Fibroblast of skin of right quadriceps (primary cell): ENCODE data around the gene JAZF1.
"Not testable (repeated sequence)": the region's sequence is repeated elsewhere in the genome, so short reads cannot be mapped to it uniquely, and the experiment has no call there.

Experiments used
- DNase-seq: peaks from one replicate; pipeline ENCODE4 v3.0.0-alpha.2; 2013

Gene JAZF1

DNA sequence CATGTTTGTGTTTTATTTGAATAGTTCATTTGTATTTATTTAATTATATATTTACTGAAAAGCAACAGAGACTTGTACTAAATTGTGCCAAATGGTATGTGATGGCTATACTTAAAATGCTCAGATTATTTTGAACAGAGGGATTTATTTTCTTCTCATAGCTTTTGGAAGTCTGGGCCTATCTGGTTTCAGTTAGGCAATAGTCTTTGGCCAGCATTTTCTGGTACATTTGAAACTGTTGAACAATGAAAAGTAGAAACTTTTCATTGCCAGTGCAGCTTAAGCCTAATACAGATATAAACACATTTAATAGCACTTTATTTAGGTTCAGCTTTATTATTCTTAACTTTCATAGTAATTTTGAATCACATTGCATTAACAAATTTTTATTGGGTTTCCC lies 252.6 kb downstream of the JAZF1 start:
- no peak for DNase-seq

DNA sequence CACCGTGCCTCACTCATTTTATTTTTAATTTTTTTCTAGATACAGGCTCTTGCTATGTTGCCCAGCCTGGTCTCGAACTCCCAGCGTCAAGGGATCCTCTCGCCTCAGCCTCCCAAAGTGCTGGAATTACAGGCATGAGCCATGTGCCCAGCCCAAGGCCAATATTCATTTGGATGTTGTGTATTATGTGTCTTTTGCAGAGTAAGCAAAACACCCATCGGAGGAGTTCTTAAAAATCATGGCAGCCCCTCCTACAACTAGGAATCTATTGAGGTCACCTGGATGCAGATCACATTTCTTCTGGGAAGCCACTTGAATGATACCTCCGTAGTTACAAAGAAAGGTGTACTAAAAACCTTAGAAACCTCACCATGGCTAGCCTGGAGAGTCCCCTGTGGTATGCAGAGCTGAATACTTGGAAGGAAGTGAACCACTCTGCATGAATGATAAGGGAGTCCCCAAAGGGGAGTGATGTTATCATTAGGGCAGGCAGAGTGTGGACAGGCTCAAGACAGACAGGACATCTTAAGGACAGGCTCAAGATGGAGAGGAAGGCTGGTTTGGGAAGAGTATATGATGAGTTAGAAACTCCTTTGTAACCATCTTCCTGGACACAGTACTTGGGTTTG lies 254.9 kb downstream of the JAZF1 start:
- DNase-seq, result no peak

- no peak for DNase-seq
Measured at GRCh38 chr7:27923642-27923980, 257.0 kb downstream of the JAZF1 start.

DNA sequence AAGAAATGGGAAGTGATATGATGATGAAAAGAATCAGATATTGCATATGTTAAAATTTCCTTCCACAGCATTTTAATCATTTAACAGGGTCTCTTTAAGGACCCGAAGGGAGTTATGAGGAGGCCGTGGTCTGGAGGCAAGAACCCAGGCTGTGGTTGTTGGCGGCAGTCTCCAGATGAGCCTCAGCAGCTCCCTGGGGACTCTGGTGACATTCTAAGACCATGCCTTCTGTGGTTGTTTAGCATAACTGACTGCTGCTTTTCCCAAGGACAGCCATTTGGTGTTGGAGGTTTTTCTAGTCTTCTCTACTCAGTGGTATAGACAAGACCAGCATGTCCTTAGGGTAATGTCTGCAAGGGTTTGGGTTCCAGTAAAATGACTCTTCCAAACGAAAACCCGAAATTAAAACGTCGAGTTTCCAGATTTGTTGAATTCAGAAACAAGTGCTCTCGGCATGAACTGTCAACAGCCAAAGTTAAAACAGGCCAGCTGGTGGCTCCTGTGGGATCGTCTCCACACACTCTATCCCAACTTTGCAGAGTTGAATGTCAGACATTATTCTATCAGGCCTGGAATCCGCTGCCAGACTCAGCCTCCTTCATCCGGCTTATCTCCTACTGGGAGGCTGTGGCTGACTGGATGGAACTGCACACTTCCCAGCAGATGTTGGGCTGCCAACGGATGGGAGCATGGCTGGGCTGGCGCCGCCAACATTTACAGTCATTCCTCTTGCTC lies 257.5 kb downstream of the JAZF1 start:
- DNase-seq, result peak; percentile 44

DNA sequence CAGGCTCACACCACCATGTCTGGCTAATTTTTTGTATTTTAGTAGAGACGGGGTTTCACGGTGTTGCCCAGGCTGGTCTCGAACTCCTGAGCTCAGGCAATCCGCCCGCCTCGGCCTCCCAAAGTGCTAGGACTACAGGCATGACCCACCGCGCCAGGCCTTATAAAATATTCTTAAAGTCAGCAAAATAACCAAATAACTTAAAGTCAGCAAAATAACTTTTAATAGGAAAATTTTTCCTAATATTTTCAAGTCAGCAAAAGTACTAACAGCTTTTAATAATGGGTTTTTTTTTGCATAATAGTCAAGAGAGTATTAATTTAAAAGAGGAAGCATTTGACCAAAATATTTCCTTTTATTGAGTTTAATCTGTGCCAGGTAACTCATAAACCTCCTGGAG lies 258.2 kb downstream of the JAZF1 start:
- DNase-seq, result not testable (repeated sequence)

DNA sequence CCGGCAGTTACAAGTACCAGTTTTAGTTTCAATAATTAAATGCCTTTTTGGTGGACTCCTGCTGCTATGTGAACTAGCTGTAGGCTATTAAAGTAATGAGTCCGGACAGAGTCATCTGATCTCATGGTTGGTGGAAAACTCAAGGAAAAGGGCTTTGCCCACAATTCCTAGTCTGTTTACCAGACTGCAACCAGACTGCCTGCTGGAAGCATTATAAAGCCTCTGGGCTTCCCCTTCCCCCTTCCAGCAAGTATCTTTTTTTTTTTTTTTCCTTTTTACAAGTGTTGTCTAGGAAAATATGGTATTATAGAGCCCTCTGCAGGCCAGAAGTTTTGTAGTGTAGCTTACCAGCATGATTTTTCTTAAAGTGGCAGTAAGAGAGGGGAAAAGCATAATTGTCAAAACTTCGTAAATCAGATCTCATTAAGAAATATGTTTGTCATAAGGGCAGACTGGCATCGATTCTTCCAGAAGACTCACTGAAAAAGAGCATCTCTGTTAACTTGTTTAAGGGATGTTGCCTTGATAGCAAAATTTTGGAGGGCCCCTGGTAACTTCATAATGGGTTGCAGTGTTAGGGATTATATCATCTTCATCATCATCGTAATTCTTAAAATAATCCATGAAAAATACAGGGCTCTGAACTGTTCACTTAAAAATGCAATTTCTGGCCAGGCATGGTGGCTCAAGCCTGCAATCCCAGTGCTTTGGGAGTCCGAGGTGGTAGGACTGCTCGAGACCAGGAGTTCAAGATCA lies 259.3 kb downstream of the JAZF1 start:
- peak; percentile 88 for DNase-seq

GRCh38 chr7:27920281-27920946 lies 260.2 kb downstream of the JAZF1 start:
- DNase-seq, result no peak

DNA sequence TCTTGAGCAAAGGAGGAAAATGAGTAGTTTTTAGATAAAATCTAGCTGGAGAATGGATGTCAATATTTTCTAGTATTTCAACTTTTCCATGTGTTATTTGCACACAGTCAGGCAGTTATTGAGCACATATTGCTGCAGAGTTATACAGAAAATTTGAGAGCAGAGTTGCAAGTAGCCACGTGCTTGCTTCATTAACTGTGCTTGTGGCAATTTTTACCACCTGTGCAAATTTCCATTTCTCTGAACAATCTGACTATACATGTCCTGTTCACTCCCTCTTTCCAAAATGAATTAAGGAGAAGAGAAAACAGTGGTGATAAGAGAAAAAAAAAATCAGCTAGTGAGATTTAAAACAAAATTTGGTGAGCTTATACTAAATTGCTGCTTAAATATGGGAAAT lies 262.1 kb downstream of the JAZF1 start:
- DNase-seq, result no peak

DNA sequence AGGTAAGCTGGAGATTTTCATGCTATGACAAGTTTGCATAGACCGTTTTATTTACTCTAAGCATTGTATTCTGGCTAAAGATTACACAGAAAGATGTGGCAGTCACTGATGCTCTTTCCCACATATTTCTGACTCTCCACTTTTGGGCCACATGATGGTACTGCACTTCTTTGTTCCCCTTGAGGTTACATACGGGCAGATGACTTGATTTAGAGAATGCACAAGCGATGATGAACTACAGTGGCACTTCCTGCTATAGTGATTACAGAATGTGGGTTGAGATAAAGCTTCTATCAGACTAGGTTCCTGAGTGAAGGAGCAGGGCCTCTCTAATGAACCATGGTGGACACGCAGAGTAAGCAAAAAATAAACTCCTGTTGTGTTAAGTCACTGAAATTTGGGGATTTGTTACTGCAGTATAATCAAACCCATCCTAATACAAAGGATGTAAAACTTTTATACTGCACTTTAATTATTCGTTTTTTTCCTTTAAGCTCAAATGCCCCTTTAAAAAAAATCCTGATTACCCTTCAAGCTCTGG lies 262.8 kb downstream of the JAZF1 start:
- DNase-seq, result peak; percentile 73

DNA sequence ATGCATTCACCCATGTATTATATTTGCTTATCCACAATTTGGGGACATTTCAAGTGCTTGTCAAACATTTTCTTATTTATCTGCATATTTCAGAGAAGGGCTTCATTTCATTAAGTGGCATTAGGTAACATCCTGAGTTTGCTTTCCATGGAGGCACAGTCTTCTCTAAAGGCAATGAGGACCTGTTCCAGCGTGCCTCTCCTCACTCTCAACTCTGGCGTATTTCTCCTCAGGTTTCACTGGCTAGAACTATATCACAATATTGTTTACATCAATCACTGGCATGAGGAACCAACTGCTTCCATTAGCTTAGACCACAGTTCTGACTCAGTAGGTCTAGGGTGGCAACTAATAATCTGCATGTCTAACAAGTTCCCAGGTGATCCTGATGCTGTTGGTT lies 263.5 kb downstream of the JAZF1 start:
- no peak for DNase-seq

- DNase-seq, result no peak
Measured at GRCh38 chr7:27916372-27916771, 264.2 kb downstream of the JAZF1 start.

DNA sequence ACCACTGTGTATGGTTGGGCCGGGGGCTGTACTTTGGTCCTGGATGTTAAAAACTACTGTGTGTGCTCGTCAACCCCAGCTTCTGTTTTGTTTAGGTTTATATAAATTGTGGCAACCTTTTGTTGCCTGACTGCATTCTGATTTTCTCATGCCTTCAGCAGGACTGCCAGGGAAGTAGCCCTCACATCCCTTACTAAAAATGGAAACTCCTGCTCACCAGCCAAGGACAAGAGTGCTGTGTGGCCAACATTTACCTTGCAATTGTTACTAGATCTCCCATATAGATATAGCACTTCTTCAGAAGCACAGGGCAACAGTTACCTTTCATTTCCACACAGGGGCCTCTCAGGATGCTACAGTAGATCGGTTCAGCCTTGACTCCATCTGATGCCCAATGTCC lies 266.2 kb downstream of the JAZF1 start:
- no peak for DNase-seq

DNA sequence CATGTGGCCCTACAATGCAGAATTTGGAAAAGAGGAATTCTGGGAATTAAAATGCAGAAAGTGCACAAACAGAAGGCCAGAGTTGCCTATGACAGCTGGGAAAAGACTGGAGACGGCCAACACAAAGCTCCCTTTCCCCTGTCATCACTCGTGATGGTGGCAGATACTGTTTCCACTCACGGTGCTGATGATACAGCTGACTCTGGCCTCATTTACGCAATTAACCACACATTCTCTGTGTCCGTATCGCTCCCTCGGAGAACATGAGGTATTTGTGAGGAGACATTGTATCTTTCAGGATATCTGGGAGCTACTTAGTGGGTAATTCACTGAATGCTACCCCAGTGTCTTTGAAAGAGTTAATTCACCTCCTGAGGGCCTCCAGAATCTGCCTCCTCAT lies 267.8 kb downstream of the JAZF1 start:
- no peak for DNase-seq

- no peak for DNase-seq
Measured at GRCh38 chr7:27911920-27912319, 268.7 kb downstream of the JAZF1 start.

GRCh38 chr7:27910326-27910725 lies 270.3 kb downstream of the JAZF1 start:
- peak; percentile 66 for DNase-seq

GRCh38 chr7:27908534-27909165 lies 271.9 kb downstream of the JAZF1 start:
- DNase-seq, result no peak

DNA sequence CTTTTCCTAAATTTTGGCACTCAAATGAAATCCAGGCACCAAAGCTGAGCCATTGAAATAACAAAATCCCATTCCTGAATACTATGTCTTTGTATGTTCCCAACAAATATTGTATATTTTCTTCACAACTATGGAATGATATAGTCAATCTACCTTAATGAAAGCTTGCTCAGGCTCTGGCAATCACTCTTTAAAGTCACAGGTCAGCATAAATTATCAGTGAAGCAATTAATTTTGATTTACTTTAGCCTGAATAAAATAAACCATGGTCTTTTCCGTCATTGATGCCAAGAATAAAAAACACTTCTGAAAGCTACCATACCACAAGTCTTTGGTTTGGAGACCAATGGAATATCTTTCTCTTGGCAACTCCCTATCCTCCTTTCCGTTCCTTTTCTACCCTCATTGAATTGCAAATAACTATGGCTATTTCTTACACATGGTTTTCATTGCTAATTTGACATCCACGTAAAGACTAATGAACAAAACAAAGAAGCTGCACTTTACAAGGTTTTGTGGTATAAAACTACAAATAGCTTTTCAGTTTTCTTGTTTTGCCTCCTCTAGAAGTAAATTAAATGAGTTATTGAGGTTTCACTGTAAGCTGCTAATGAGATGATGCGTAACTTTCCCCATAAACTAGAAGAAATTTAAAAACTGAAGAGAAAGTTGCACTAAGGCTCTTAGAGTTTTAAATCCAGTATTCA lies 274.1 kb downstream of the JAZF1 start:
- DNase-seq, result no peak

GRCh38 chr7:27905951-27906350 lies 274.6 kb downstream of the JAZF1 start:
- DNase-seq, result no peak

- DNase-seq, result peak; percentile 65
Measured at GRCh38 chr7:27901028-27901760, 279.4 kb downstream of the JAZF1 start.

GRCh38 chr7:27900006-27900405 lies 280.6 kb downstream of the JAZF1 start:
- no peak for DNase-seq

GRCh38 chr7:27899601-27900000 lies 281.0 kb downstream of the JAZF1 start:
- DNase-seq, result no peak
